ENCODE results near the gene ESAM. TPM values are rescaled to one million over a fixed set of nuclear protein-coding genes. Genes with fewer than 3 reads are reported as not detected.

The ESAM gene
- total and polyA plus RNA-seq, 2 experiments from 2014 or later: 0.32 TPM; not detected in 1

DNA sequence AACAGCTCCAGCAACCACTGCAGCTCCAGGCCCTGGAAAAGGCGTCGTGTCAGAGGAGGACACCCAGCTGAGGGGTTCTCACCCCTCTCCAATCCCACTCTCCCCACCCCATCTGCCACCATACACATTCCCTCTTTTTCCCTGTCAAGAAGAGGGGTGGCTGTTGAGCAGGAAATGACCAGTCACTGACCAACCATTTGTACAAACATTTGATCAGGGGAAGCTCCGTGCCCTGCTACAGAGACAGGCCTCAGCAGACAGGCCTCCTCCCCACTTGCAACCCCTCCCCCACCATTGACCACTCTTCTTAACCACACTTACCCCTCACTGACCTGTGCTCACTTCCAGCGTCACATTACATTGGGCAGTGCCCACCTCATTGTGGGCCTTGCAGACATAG is 7.8 kb downstream of the ESAM start (continued):
- TF ChIP-seq, protein P1, sequence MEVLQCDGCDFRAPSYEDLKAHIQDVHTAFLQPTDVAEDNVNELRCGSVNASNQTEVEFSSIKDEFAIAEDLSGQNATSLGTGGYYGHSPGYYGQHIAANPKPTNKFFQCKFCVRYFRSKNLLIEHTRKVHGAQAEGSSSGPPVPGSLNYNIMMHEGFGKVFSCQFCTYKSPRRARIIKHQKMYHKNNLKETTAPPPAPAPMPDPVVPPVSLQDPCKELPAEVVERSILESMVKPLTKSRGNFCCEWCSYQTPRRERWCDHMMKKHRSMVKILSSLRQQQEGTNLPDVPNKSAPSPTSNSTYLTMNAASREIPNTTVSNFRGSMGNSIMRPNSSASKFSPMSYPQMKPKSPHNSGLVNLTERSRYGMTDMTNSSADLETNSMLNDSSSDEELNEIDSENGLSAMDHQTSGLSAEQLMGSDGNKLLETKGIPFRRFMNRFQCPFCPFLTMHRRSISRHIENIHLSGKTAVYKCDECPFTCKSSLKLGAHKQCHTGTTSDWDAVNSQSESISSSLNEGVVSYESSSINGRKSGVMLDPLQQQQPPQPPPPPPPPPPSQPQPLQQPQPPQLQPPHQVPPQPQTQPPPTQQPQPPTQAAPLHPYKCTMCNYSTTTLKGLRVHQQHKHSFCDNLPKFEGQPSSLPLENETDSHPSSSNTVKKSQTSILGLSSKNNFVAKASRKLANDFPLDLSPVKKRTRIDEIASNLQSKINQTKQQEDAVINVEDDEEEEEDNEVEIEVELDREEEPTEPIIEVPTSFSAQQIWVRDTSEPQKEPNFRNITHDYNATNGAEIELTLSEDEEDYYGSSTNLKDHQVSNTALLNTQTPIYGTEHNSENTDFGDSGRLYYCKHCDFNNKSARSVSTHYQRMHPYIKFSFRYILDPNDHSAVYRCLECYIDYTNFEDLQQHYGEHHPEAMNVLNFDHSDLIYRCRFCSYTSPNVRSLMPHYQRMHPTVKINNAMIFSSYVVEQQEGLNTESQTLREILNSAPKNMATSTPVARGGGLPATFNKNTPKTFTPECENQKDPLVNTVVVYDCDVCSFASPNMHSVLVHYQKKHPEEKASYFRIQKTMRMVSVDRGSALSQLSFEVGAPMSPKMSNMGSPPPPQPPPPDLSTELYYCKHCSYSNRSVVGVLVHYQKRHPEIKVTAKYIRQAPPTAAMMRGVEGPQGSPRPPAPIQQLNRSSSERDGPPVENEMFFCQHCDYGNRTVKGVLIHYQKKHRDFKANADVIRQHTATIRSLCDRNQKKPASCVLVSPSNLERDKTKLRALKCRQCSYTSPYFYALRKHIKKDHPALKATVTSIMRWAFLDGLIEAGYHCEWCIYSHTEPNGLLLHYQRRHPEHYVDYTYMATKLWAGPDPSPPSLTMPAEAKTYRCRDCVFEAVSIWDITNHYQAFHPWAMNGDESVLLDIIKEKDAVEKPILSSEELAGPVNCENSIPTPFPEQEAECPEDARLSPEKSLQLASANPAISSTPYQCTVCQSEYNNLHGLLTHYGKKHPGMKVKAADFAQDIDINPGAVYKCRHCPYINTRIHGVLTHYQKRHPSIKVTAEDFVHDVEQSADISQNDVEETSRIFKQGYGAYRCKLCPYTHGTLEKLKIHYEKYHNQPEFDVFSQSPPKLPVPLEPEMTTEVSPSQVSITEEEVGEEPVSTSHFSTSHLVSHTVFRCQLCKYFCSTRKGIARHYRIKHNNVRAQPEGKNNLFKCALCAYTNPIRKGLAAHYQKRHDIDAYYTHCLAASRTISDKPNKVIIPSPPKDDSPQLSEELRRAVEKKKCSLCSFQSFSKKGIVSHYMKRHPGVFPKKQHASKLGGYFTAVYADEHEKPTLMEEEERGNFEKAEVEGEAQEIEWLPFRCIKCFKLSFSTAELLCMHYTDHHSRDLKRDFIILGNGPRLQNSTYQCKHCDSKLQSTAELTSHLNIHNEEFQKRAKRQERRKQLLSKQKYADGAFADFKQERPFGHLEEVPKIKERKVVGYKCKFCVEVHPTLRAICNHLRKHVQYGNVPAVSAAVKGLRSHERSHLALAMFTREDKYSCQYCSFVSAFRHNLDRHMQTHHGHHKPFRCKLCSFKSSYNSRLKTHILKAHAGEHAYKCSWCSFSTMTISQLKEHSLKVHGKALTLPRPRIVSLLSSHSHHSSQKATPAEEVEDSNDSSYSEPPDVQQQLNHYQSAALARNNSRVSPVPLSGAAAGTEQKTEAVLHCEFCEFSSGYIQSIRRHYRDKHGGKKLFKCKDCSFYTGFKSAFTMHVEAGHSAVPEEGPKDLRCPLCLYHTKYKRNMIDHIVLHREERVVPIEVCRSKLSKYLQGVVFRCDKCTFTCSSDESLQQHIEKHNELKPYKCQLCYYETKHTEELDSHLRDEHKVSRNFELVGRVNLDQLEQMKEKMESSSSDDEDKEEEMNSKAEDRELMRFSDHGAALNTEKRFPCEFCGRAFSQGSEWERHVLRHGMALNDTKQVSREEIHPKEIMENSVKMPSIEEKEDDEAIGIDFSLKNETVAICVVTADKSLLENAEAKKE (CRISPR knock-in tag; IDR thresholded peaks at IDR 0.05): no peak

DNA sequence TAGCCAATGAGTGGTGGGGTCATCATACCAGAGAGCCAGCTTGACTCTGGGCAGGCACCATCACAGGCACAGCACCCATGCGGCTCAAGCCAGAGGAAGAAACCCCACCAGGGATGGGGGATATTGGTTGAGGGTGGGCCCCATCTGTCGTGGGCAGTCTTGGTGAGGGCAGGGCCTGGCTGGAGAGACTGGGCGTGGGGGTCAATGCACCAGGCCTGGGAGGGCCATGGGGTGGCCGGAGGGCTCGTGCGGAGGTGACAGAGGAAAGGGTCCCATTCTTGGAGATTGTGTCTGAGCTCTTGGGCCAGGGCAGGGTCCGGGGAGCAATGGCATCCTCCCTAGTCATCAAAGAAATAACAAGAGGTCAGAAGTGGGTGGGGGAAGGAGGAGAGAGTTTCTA is 8.5 kb downstream of the ESAM start:
- H3K4me1 Mint-ChIP-seq: peaks cover 35% of the 10 kb centered on the region
- Histone ChIP-seq H3K9me2 (ENCODE audit: insufficient read depth) (no peaks in the 10 kb centered on the region), H3K79me2 (replicated peaks; ENCODE audit: insufficient read depth) (no peaks in the 10 kb centered on the region), H3K4me1 (ENCODE audit: insufficient read depth) (peaks cover 43% of the 10 kb centered on the region), H3K27ac (ENCODE audit: low read depth) (no peak overlapping the region), H3K27me3 (ENCODE audit: insufficient read depth) (peaks cover 100% of the 10 kb centered on the region), H4K20me1 (replicated peaks; ENCODE audit: insufficient read depth) (peaks cover 12% of the 10 kb centered on the region), H2AFZ (no peak overlapping the region), H3K4me2 (no peak overlapping the region), H3K36me3 (ENCODE audit: insufficient read depth) (no peaks in the 10 kb centered on the region), H3K4me3 (no peak overlapping the region), H3F3A (replicated peaks; ENCODE audit: low read depth) (peaks cover 8% of the 10 kb centered on the region; the same call in 1 of the 2 replicates)
- DNase-seq (ENCODE audit: low spot score): no peak
- H3K27me3 Mint-ChIP-seq (ENCODE audit: insufficient read depth, low read depth, poor library complexity): peaks cover 98% of the 10 kb centered on the region
- H3K36me3 Mint-ChIP-seq (ENCODE audit: low read depth): no peaks in the 10 kb centered on the region
- H3K9me3 Mint-ChIP-seq: no peaks in the 10 kb centered on the region; the same call in 1 of the 3 replicates
- no peak overlapping the region for H3K27ac Mint-ChIP-seq
- H3K4me3 Mint-ChIP-seq: no peak overlapping the region
- no peak for ATAC-seq
- TF ChIP-seq EZH2 (IDR thresholded peaks at IDR 0.05; ENCODE audit: low read depth, unreplicated experiment) (no peak), STAT1 (IDR thresholded peaks at IDR 0.05; ENCODE audit: unreplicated experiment) (no peak), ETS1 (IDR thresholded peaks at IDR 0.05) (no peak), CTCF (conservative IDR thresholded peaks at IDR 0.05; ENCODE audit: low read depth in 2 of 2) (no peak), JUNB (IDR thresholded peaks at IDR 0.05; ENCODE audit: unreplicated experiment) (no peak)
- TF ChIP-seq, protein P1 (CRISPR knock-in tag; IDR thresholded peaks at IDR 0.05): no peak

Data from GM23338 (cell line).